GM12873 (cell line): ENCODE measurements around the gene MAGEA9.
"Not testable (repeated sequence)": the region's sequence is repeated elsewhere in the genome, so short reads cannot be mapped to it uniquely, and the experiment has no call there.

Experiments used
- CTCF ChIP-seq: IDR thresholded peaks from 2 replicates; pipeline ENCODE4 v1.5.1; 2012; ENCODE audit warnings: low read depth, mild to moderate bottlenecking, moderate library complexity, low read length, control low read depth; ENCODE audit not compliant: insufficient read depth; ENCODE audit errors: missing control alignments

The MAGEA9 gene

GRCh38 chrX:149781727-149782126 lies at the start of gene MAGEA9:
Gene MAGEA9, plus strand, starts transcription at chrX:149781930. Its CDS starts 4,281 bp downstream, at chrX:149786211.
- TF ChIP-seq CTCF = not testable (repeated sequence)

GRCh38 chrX:149757206-149758067 lies 24.3 kb upstream of the MAGEA9 start:
- TF ChIP-seq CTCF = no peak

- no peak for TF ChIP-seq CTCF
These were observed 23.5 kb upstream of the MAGEA9 start for GRCh38 chrX:149758068-149758714.

- no peak for TF ChIP-seq CTCF
These were observed 21.9 kb upstream of the MAGEA9 start for GRCh38 chrX:149759824-149760223.

GRCh38 chrX:149760965-149761364 lies 20.8 kb upstream of the MAGEA9 start:
- no peak for TF ChIP-seq CTCF

- no peak for TF ChIP-seq CTCF
These were observed 18.8 kb upstream of the MAGEA9 start for GRCh38 chrX:149762696-149763614.
